ENCODE data around the gene CCDC172.

- TF ChIP-seq CTCF (IDR thresholded peaks at IDR 0.05; ENCODE audit: borderline replicate concordance, extremely low read depth, low read length, poor library complexity, severe bottlenecking) (no peak), EZH2 (IDR thresholded peaks at IDR 0.05; ENCODE audit: borderline replicate concordance, low read depth, low read length, severe bottlenecking) (no peak)
Measured at GRCh38 chr10:116408719-116409118, 84.5 kb downstream of the CCDC172 start.

Data from DND-41 (cell line).